Neural progenitor cell (in vitro differentiated cells): ENCODE results near the gene IER3. TPM values are rescaled to one million over a fixed set of nuclear protein-coding genes. Genes with fewer than 3 reads are reported as not detected.

Experiments used
- DNase-seq: peaks from one replicate; pipeline ENCODE4 v3.0.0-alpha.2; 2016; ENCODE audit warnings: low spot score
- H2AFZ ChIP-seq: fragments of 200-600 bp; sonication (generic); replicated peaks from 2 replicates; pipeline ENCODE4 v1.6.1; 2016; ENCODE audit warnings: antibody characterized with exemption
- H3F3A ChIP-seq: fragments of 200-600 bp; sonication (generic); 2 replicates; pipeline ENCODE4 v1.6.1; 2016; ENCODE audit warnings: antibody characterized with exemption, low read depth
- H3K27ac ChIP-seq: fragments of 200-600 bp; sonication (generic); 2 replicates; pipeline ENCODE4 v1.5.1; 2016; ENCODE audit warnings: mild to moderate bottlenecking
- H3K27me3 ChIP-seq: fragments of 200-600 bp; sonication (generic); 2 replicates; pipeline ENCODE4 v1.6.1; 2016; ENCODE audit warnings: mild to moderate bottlenecking, moderate library complexity
- H3K36me3 ChIP-seq: fragments of 200-600 bp; sonication (generic); 2 replicates; pipeline ENCODE4 v1.5.1; 2016
- H3K4me1 ChIP-seq: fragments of 200-600 bp; sonication (generic); 2 replicates; pipeline ENCODE4 v1.6.1; 2016; ENCODE audit warnings: mixed run types
- H3K4me2 ChIP-seq: fragments of 200-600 bp; sonication (generic); 2 replicates; pipeline ENCODE4 v1.6.1; 2016
- H3K4me3 ChIP-seq: fragments of 200-600 bp; sonication (generic); 2 replicates; pipeline ENCODE4 v1.5.1; 2016
- H3K79me2 ChIP-seq: fragments of 200-600 bp; sonication (generic); 2 replicates; pipeline ENCODE4 v1.6.1; 2016; ENCODE audit warnings: low read depth
- H3K9ac ChIP-seq: fragments of 200-600 bp; sonication (generic); 2 replicates; pipeline ENCODE4 v1.6.1; 2016
- H3K9me3 ChIP-seq: fragments of 200-600 bp; sonication (generic); 2 replicates; pipeline ENCODE4 v1.5.1; 2016; ENCODE audit warnings: low read depth
- H4K20me1 ChIP-seq: fragments of 200-600 bp; sonication (generic); 2 replicates; pipeline ENCODE4 v1.6.1; 2016; ENCODE audit warnings: low read depth
- H3K27ac Mint-ChIP-seq: 3 replicates; pipeline ENCODE4 v1.8.0; 2021; ENCODE audit warnings: mixed read lengths
- H3K27me3 Mint-ChIP-seq: 2 replicates; pipeline ENCODE4 v1.8.0; 2022; ENCODE audit warnings: low read depth, mild to moderate bottlenecking, inconsistent platforms, moderate library complexity, mixed read lengths; ENCODE audit not compliant: insufficient read depth
- H3K36me3 Mint-ChIP-seq: 3 replicates; pipeline ENCODE4 v1.8.0; 2021; ENCODE audit warnings: mixed read lengths
- H3K4me1 Mint-ChIP-seq: 3 replicates; pipeline ENCODE4 v1.8.0; 2021; ENCODE audit warnings: mixed read lengths
- H3K4me3 Mint-ChIP-seq: 3 replicates; pipeline ENCODE4 v1.8.0; 2021; ENCODE audit warnings: mild to moderate bottlenecking, moderate library complexity, mixed read lengths
- H3K9me3 Mint-ChIP-seq: 3 replicates; pipeline ENCODE4 v1.8.0; 2020; ENCODE audit warnings: mixed read lengths
- EZH2 ChIP-seq: fragments of 200-600 bp; sonication (generic); IDR thresholded peaks from 2 replicates; pipeline ENCODE4 v1.6.1; 2017; ENCODE audit warnings: antibody characterized with exemption, mild to moderate bottlenecking, moderate library complexity
- EZH2phosphoT487 ChIP-seq: fragments of 200-600 bp; sonication (generic); IDR thresholded peaks from 2 replicates; pipeline ENCODE4 v1.6.1; 2017; ENCODE audit warnings: antibody characterized with exemption
- total RNA-seq: library from RNA; depleted of rRNA; stranded (reverse); fragments of >200 nt; gene quantifications from 2 replicates; pipeline ENCODE4 v1.2.3, GENCODE V29; 2015; ENCODE audit warnings: low replicate concordance
- TF ChIP-seq, protein P1 (sequence below): fragments of 200-600 bp; sonication (generic); IDR thresholded peaks from 2 replicates; pipeline ENCODE4 v1.5.1; 2017; ENCODE audit warnings: antibody characterized with exemption, mild to moderate bottlenecking

The IER3 gene
- total RNA-seq, 1 donor from 2014 or later, result 2.0 TPM

DNA sequence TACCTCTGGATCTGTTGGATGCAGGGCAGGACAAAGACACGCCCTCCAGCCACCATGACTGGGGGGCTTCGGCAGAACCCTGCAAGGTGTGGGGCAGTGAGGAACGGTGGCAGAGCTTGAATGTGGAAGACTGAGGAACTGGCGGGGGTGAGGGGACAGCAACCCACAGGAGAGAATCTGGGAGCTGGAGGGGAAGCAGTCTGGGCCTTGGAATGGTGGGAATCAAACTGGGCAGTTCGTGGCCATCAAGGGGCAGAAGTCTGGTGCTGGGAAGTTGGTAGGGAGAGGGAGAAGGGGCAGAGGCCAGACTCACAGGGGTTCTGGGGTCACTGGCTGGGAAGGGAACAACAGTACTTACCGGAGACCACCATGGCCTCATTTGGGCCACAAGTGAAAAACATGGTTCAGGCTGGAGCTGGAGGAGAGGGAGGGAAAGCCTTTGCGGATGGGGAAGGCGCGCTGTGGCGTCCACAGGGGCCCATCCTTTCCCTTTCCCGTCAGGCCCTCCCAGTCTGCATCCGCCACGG, 2.5 kb downstream of the IER3 start:
- peaks cover 10% of the 10 kb centered on the region for H3K27me3 Mint-ChIP-seq
- peaks cover 43% of the 10 kb centered on the region for H3K4me1 Mint-ChIP-seq
- Histone ChIP-seq H3K9me3 (no peaks in the 10 kb centered on the region), H3K79me2 (peaks cover 27% of the 10 kb centered on the region), H3K4me1 (peaks cover 5% of the 10 kb centered on the region), H3K4me3 (peak overlapping the region; percentile 85), H3K27me3 (peaks cover 14% of the 10 kb centered on the region), H3K9ac (peak overlapping the region; percentile 47), H3K4me2 (peak overlapping the region; percentile 98), H3K36me3 (no peaks in the 10 kb centered on the region), H4K20me1 (peaks cover 10% of the 10 kb centered on the region), H3K27ac (no peak overlapping the region), H2AFZ (peak overlapping the region; percentile 67), H3F3A (peaks cover 16% of the 10 kb centered on the region)
- TF ChIP-seq EZH2, result no peak
- TF ChIP-seq, protein P1, sequence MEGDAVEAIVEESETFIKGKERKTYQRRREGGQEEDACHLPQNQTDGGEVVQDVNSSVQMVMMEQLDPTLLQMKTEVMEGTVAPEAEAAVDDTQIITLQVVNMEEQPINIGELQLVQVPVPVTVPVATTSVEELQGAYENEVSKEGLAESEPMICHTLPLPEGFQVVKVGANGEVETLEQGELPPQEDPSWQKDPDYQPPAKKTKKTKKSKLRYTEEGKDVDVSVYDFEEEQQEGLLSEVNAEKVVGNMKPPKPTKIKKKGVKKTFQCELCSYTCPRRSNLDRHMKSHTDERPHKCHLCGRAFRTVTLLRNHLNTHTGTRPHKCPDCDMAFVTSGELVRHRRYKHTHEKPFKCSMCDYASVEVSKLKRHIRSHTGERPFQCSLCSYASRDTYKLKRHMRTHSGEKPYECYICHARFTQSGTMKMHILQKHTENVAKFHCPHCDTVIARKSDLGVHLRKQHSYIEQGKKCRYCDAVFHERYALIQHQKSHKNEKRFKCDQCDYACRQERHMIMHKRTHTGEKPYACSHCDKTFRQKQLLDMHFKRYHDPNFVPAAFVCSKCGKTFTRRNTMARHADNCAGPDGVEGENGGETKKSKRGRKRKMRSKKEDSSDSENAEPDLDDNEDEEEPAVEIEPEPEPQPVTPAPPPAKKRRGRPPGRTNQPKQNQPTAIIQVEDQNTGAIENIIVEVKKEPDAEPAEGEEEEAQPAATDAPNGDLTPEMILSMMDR, result no peak
- no peak for TF ChIP-seq EZH2phosphoT487
- H3K36me3 Mint-ChIP-seq, result peaks cover 30% of the 10 kb centered on the region
- H3K27ac Mint-ChIP-seq, result peak overlapping the region; percentile 92
- H3K9me3 Mint-ChIP-seq, result no peaks in the 10 kb centered on the region
- DNase-seq, result no peak
- peak overlapping the region; percentile 91 for H3K4me3 Mint-ChIP-seq

DNA sequence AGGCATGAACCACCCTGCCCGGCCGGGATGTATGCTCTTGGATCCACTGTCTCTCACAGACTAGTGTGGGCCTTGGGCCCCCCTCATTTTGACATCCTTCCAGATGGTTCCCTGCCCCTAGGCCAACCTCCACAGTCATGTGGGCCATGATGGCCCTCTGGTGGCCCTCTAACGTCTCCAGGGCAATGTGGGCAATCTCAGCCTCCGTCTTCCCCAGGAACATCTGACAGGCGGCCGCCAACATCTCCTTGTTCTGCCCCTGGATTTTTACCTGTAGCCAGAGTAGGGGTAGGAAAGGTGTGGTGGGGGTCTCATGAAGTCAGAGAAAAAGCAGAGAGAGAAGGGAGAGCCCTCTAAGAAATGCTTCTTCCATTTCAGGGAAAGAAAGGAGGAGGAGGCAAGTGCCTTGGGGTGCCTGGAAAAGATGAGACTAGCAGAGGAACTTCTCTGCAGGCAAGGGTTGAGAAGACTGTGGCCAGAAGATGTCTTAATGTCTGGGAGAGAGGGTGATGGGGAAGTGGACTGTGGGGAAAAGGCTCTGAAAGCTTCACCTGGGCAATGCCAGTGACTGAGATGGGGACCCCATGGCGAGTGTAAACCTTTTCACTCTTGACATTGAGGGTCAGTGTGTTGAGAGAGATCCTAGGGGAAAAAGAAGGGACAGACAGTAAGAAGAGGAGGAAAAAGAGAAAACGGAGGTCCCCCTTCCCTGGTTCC, 3.1 kb downstream of the IER3 start:
- Histone ChIP-seq H3K9ac (peak overlapping the region; percentile 47), H3K4me2 (peak overlapping the region; percentile 98), H4K20me1 (peaks cover 10% of the 10 kb centered on the region), H3K27me3 (peaks cover 14% of the 10 kb centered on the region), H3F3A (peaks cover 16% of the 10 kb centered on the region), H3K9me3 (no peaks in the 10 kb centered on the region), H2AFZ (no peak overlapping the region), H3K4me1 (peaks cover 5% of the 10 kb centered on the region), H3K36me3 (no peaks in the 10 kb centered on the region), H3K4me3 (peak overlapping the region; percentile 85), H3K27ac (no peak overlapping the region), H3K79me2 (peaks cover 27% of the 10 kb centered on the region)
- peak overlapping the region; percentile 92 for H3K27ac Mint-ChIP-seq
- no peaks in the 10 kb centered on the region for H3K9me3 Mint-ChIP-seq
- H3K4me3 Mint-ChIP-seq, result peak overlapping the region; percentile 91
- peaks cover 32% of the 10 kb centered on the region for H3K36me3 Mint-ChIP-seq
- DNase-seq, result no peak
- TF ChIP-seq EZH2 (no peak), EZH2phosphoT487 (no peak)
- TF ChIP-seq, protein P1, result no peak
- H3K27me3 Mint-ChIP-seq, result peaks cover 11% of the 10 kb centered on the region
- peaks cover 43% of the 10 kb centered on the region for H3K4me1 Mint-ChIP-seq

DNA sequence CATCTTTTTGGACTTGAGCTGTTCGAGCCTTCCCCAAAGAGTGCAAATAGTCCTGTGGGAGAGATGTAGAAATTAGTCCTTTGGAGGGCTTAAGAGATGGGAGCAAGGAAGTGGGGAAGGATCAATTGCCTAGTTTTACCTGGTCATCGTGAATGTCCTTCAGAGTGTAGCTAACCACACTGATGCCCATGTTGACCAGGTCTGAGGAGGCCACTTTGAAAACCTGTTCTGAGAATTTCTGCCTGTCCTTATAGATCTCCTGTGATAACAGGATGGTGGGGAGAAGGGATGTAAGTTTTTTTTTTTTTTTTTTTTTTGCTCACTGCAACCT, 3.8 kb downstream of the IER3 start:
- Mint-ChIP-seq H3K9me3 (no peaks in the 10 kb centered on the region), H3K4me1 (peaks cover 43% of the 10 kb centered on the region), H3K36me3 (peaks cover 35% of the 10 kb centered on the region), H3K27me3 (peaks cover 11% of the 10 kb centered on the region), H3K4me3 (peak overlapping the region; percentile 91), H3K27ac (peak overlapping the region; percentile 11)
- DNase-seq, result no peak
- Histone ChIP-seq H3K4me2 (no peak overlapping the region), H3K9ac (no peak overlapping the region), H3K4me3 (no peak overlapping the region), H3F3A (peaks cover 16% of the 10 kb centered on the region), H3K27me3 (peaks cover 14% of the 10 kb centered on the region), H3K9me3 (no peaks in the 10 kb centered on the region), H3K4me1 (peaks cover 5% of the 10 kb centered on the region), H3K27ac (no peak overlapping the region), H3K79me2 (peaks cover 27% of the 10 kb centered on the region), H2AFZ (no peak overlapping the region), H4K20me1 (peaks cover 14% of the 10 kb centered on the region), H3K36me3 (no peaks in the 10 kb centered on the region)
- TF ChIP-seq, protein P1, result no peak
